ENCODE measurements around the gene BRAF. TPM values are rescaled to one million over a fixed set of nuclear protein-coding genes. Genes with fewer than 3 reads are reported as not detected.

BRAF gene
- total RNA-seq, 1 donor from 2014 or later: 11.3 TPM

DNA sequence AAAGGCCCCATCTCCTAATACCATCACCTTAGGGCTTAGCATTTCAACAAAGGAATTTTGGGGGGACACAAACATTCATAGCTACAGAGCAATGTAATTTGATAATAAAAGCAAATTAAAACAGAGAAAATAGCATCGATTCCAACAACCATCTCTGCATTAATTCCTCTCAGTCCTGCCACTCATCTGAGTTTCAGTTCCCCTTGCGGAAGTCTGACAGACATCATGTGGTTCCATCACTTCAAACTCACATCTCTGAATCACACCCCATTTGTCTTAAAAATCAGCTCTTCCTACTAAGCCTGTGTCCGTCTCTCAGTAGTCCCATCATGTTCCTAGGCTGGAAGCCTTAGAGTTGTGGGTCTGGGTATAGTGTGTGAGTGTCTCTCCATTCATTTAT lies 248.4 kb downstream of the BRAF start:
- no peak for FAIRE-seq
- H3K36me3 ChIP-seq (ENCODE audit: control insufficient read depth, insufficient read depth, low read length): peaks cover 8% of the 10 kb centered on the region
- no peak overlapping the region for H3K4me3 ChIP-seq (ENCODE audit: low read depth, low read length)
- TF ChIP-seq, protein P1, sequence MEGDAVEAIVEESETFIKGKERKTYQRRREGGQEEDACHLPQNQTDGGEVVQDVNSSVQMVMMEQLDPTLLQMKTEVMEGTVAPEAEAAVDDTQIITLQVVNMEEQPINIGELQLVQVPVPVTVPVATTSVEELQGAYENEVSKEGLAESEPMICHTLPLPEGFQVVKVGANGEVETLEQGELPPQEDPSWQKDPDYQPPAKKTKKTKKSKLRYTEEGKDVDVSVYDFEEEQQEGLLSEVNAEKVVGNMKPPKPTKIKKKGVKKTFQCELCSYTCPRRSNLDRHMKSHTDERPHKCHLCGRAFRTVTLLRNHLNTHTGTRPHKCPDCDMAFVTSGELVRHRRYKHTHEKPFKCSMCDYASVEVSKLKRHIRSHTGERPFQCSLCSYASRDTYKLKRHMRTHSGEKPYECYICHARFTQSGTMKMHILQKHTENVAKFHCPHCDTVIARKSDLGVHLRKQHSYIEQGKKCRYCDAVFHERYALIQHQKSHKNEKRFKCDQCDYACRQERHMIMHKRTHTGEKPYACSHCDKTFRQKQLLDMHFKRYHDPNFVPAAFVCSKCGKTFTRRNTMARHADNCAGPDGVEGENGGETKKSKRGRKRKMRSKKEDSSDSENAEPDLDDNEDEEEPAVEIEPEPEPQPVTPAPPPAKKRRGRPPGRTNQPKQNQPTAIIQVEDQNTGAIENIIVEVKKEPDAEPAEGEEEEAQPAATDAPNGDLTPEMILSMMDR (IDR thresholded peaks at IDR 0.05; ENCODE audit: insufficient read depth, low read length, severe bottlenecking): no peak
- no peak for DNase-seq (ENCODE audit: low read depth)
- no peaks in the 10 kb centered on the region for H3K27me3 ChIP-seq (ENCODE audit: control insufficient read depth, insufficient read depth, low read length)

DNA sequence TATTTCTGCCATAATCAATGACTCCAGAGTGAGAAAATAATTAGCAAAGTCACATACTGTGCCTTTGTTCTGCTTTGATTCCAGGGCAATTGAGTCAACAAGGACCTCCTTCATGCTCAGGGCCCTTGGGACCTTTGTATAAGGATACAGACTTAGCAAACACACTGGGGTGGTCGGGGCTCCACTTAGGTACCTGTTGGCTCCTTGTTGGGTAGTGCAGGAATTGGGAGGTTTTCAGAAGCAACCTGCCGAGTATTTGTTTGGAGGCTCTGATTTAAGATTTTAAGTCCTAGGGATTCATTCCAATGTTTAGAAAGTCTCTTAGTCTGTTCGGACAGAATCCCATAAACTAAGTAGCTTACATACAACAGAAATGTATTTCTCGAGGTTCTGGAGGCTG lies 249.0 kb downstream of the BRAF start:
- FAIRE-seq: no peak
- Histone ChIP-seq H3K4me3 (ENCODE audit: low read depth, low read length) (no peak overlapping the region), H3K27me3 (ENCODE audit: control insufficient read depth, insufficient read depth, low read length) (no peaks in the 10 kb centered on the region), H3K36me3 (ENCODE audit: control insufficient read depth, insufficient read depth, low read length) (peaks cover 7% of the 10 kb centered on the region)
- DNase-seq (ENCODE audit: low read depth): no peak
- TF ChIP-seq, protein P1 (IDR thresholded peaks at IDR 0.05; ENCODE audit: insufficient read depth, low read length, severe bottlenecking): no peak

- Histone ChIP-seq H3K27me3 (ENCODE audit: control insufficient read depth, insufficient read depth, low read length) (no peaks in the 10 kb centered on the region), H3K4me3 (ENCODE audit: low read depth, low read length) (no peak overlapping the region), H3K36me3 (ENCODE audit: control insufficient read depth, insufficient read depth, low read length) (peaks cover 7% of the 10 kb centered on the region)
- TF ChIP-seq, protein P1 (IDR thresholded peaks at IDR 0.05; ENCODE audit: insufficient read depth, low read length, severe bottlenecking): peak; percentile 29
- FAIRE-seq (no peak), DNase-seq (ENCODE audit: low read depth) (no peak)
Observed at GRCh38 chr7:140674899-140675701, 249.6 kb downstream of the BRAF start.

GRCh38 chr7:140674356-140674800 lies 250.4 kb downstream of the BRAF start:
- DNase-seq (ENCODE audit: low read depth) (no peak), FAIRE-seq (no peak)
- no peak overlapping the region for H3K4me3 ChIP-seq (ENCODE audit: low read depth, low read length)
- TF ChIP-seq, protein P1 (IDR thresholded peaks at IDR 0.05; ENCODE audit: insufficient read depth, low read length, severe bottlenecking): no peak
- no peaks in the 10 kb centered on the region for H3K27me3 ChIP-seq (ENCODE audit: control insufficient read depth, insufficient read depth, low read length)
- peaks cover 6% of the 10 kb centered on the region for H3K36me3 ChIP-seq (ENCODE audit: control insufficient read depth, insufficient read depth, low read length)

DNA sequence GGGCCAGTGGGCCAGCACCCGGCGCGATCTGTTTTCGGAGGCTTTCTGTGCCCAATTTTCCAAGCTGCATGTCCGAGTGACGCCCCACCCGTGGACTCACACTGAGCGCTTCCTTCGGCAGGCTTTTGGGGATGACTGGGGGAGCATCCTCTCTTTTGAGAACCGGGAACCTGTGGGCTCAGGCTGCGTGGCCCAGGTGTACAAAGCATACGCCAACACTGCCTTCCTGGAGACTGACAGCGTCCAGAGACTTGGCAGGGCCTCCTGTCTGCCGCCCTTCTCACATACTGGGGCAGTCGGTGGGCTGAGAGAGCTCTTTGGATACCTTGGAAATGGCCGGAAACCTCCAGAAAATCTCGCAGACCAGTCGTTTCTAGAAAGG lies 251.0 kb downstream of the BRAF start:
- no peak for DNase-seq (ENCODE audit: low read depth)
- TF ChIP-seq, protein P1 (IDR thresholded peaks at IDR 0.05; ENCODE audit: insufficient read depth, low read length, severe bottlenecking): no peak

More for the DNA sequence above, 251.0 kb downstream of the BRAF start:
- H3K4me3 ChIP-seq (ENCODE audit: low read depth, low read length): peak overlapping the region; percentile 74
- H3K27me3 ChIP-seq (ENCODE audit: control insufficient read depth, insufficient read depth, low read length): no peaks in the 10 kb centered on the region
- peaks cover 4% of the 10 kb centered on the region for H3K36me3 ChIP-seq (ENCODE audit: control insufficient read depth, insufficient read depth, low read length)
- FAIRE-seq: no peak
